Karpas-422 (cell line): Measurements from ENCODE around the gene MARCO. TPM values are rescaled to one million over a fixed set of nuclear protein-coding genes. Genes with fewer than 3 reads are reported as not detected.
A peak's percentile ranks its signal among the peaks of the same experiment; 100 is the strongest.

Experiments
- DNase-seq: peaks from one replicate; pipeline ENCODE4 v3.0.0-alpha.2; 2015
- H2AFZ ChIP-seq: fragments of 200-600 bp; sonication (generic); 2 replicates; pipeline ENCODE4 v1.6.1; 2014; ENCODE audit warnings: antibody characterized with exemption, low read length, mixed read lengths
- H3K27ac ChIP-seq: fragments of 200-600 bp; sonication (generic); 2 replicates; pipeline ENCODE4 v1.5.1; 2014; ENCODE audit warnings: mild to moderate bottlenecking, low read length, moderate library complexity
- H3K27me3 ChIP-seq: fragments of 200-600 bp; sonication (generic); 2 replicates; pipeline ENCODE4 v1.6.1; 2014; ENCODE audit warnings: low read length, mixed read lengths
- H3K36me3 ChIP-seq: fragments of 200-600 bp; sonication (generic); 2 replicates; pipeline ENCODE4 v1.6.1; 2014; ENCODE audit warnings: low read length, mixed read lengths; ENCODE audit not compliant: insufficient read depth
- H3K4me1 ChIP-seq: fragments of 200-600 bp; sonication (generic); 2 replicates; pipeline ENCODE4 v1.6.1; 2014; ENCODE audit warnings: mild to moderate bottlenecking, low read length, mixed read lengths
- H3K4me2 ChIP-seq: fragments of 200-600 bp; sonication (generic); 2 replicates; pipeline ENCODE4 v1.6.1; 2014; ENCODE audit warnings: low read length, low read depth, mild to moderate bottlenecking; ENCODE audit not compliant: poor library complexity, severe bottlenecking
- H3K4me3 ChIP-seq: fragments of 200-600 bp; sonication (generic); 2 replicates; pipeline ENCODE4 v1.5.1; 2014; ENCODE audit warnings: mild to moderate bottlenecking, antibody characterized with exemption, low read length, mixed read lengths
- H3K79me2 ChIP-seq: fragments of 200-600 bp; sonication (generic); 2 replicates; pipeline ENCODE4 v1.6.1; 2014; ENCODE audit warnings: mild to moderate bottlenecking, low read length, mixed read lengths
- H3K9ac ChIP-seq: fragments of 200-600 bp; sonication (generic); 2 replicates; pipeline ENCODE4 v1.6.0; 2014; ENCODE audit warnings: low read length
- H3K9me2 ChIP-seq: fragments of 200-600 bp; sonication (generic), shearing (Covaris generic); replicated peaks from 2 replicates; pipeline ENCODE4 v1.6.0; 2014; ENCODE audit warnings: mild to moderate bottlenecking, low read length, moderate library complexity; ENCODE audit not compliant: insufficient read depth
- H3K9me3 ChIP-seq: fragments of 300-700, 200-600 bp; sonication (generic); 2 replicates; pipeline ENCODE4 v1.6.1; 2014; ENCODE audit warnings: low read length, mixed read lengths
- H4K20me1 ChIP-seq: fragments of 200-600 bp; sonication (generic); 2 replicates; pipeline ENCODE4 v1.6.1; 2014; ENCODE audit warnings: mild to moderate bottlenecking, antibody characterized with exemption, low read length, low read depth; ENCODE audit not compliant: insufficient read depth
- total RNA-seq: library from RNA; depleted of rRNA; stranded (reverse); fragments of >200 nt; shearing (Covaris generic); gene quantifications from 2 replicates; pipeline ENCODE4 v1.2.3, GENCODE V29; 2014; ENCODE audit warnings: low replicate concordance

MARCO gene
- total RNA-seq, 1 experiment from 2014 or later: not detected

- no peaks in the 10 kb centered on the region for H4K20me1 ChIP-seq
- H3K4me2 ChIP-seq: no peak overlapping the region
- no peak overlapping the region for H3K9ac ChIP-seq
- no peaks in the 10 kb centered on the region for H3K4me1 ChIP-seq
- H3K9me2 ChIP-seq: no peaks in the 10 kb centered on the region
- no peaks in the 10 kb centered on the region for H3K79me2 ChIP-seq
- DNase-seq: no peak
- no peaks in the 10 kb centered on the region for H3K27me3 ChIP-seq
- H3K9me3 ChIP-seq: no peaks in the 10 kb centered on the region
- H3K36me3 ChIP-seq: no peaks in the 10 kb centered on the region
- no peak overlapping the region for H3K27ac ChIP-seq
- no peak overlapping the region for H3K4me3 ChIP-seq
- H2AFZ ChIP-seq: no peak overlapping the region
Observed at GRCh38 chr2:119022678-119023077, 80.7 kb downstream of the MARCO start.

GRCh38 chr2:119023534-119023933 is 81.5 kb downstream of the MARCO start:
- H3K27ac ChIP-seq: no peak overlapping the region
- H3K4me3 ChIP-seq: no peak overlapping the region
- no peak overlapping the region for H3K9ac ChIP-seq
- no peaks in the 10 kb centered on the region for H3K4me1 ChIP-seq
- H3K36me3 ChIP-seq: no peaks in the 10 kb centered on the region
- no peak overlapping the region for H3K4me2 ChIP-seq
- H3K9me3 ChIP-seq: no peaks in the 10 kb centered on the region
- no peaks in the 10 kb centered on the region for H3K79me2 ChIP-seq
- no peaks in the 10 kb centered on the region for H3K9me2 ChIP-seq
- no peak overlapping the region for H2AFZ ChIP-seq
- H4K20me1 ChIP-seq: no peaks in the 10 kb centered on the region
- no peak for DNase-seq
- H3K27me3 ChIP-seq: no peaks in the 10 kb centered on the region

- no peak overlapping the region for H2AFZ ChIP-seq
- no peak overlapping the region for H3K27ac ChIP-seq
- no peak overlapping the region for H3K9ac ChIP-seq
- no peak for DNase-seq
- H3K79me2 ChIP-seq: no peaks in the 10 kb centered on the region
- no peaks in the 10 kb centered on the region for H3K9me2 ChIP-seq
- H3K4me1 ChIP-seq: no peaks in the 10 kb centered on the region
- H3K4me3 ChIP-seq: no peak overlapping the region
- H3K4me2 ChIP-seq: no peak overlapping the region
- no peaks in the 10 kb centered on the region for H3K27me3 ChIP-seq
- H3K9me3 ChIP-seq: no peaks in the 10 kb centered on the region
- H3K36me3 ChIP-seq: no peaks in the 10 kb centered on the region
- H4K20me1 ChIP-seq: no peaks in the 10 kb centered on the region
Observed at GRCh38 chr2:119024152-119024551, 82.2 kb downstream of the MARCO start.

GRCh38 chr2:119024568-119024967 is 82.6 kb downstream of the MARCO start:
- H3K4me3 ChIP-seq: no peak overlapping the region
- H3K27ac ChIP-seq: no peak overlapping the region
- H3K79me2 ChIP-seq: no peaks in the 10 kb centered on the region
- H3K9me3 ChIP-seq: no peaks in the 10 kb centered on the region
- H3K4me1 ChIP-seq: no peaks in the 10 kb centered on the region
- H2AFZ ChIP-seq: no peak overlapping the region
- DNase-seq: no peak
- no peaks in the 10 kb centered on the region for H3K36me3 ChIP-seq
- H3K9me2 ChIP-seq: no peaks in the 10 kb centered on the region
- no peaks in the 10 kb centered on the region for H4K20me1 ChIP-seq
- H3K9ac ChIP-seq: no peak overlapping the region
- no peaks in the 10 kb centered on the region for H3K27me3 ChIP-seq
- H3K4me2 ChIP-seq: no peak overlapping the region

GRCh38 chr2:119025013-119025412 is 83.0 kb downstream of the MARCO start:
- H3K9ac ChIP-seq: no peak overlapping the region
- no peaks in the 10 kb centered on the region for H3K9me3 ChIP-seq
- H3K4me3 ChIP-seq: no peak overlapping the region
- no peaks in the 10 kb centered on the region for H3K27me3 ChIP-seq
- H2AFZ ChIP-seq: no peak overlapping the region
- H4K20me1 ChIP-seq: no peaks in the 10 kb centered on the region
- no peaks in the 10 kb centered on the region for H3K79me2 ChIP-seq
- no peaks in the 10 kb centered on the region for H3K9me2 ChIP-seq
- no peaks in the 10 kb centered on the region for H3K4me1 ChIP-seq
- H3K27ac ChIP-seq: no peak overlapping the region
- no peak overlapping the region for H3K4me2 ChIP-seq
- DNase-seq: no peak
- H3K36me3 ChIP-seq: no peaks in the 10 kb centered on the region

GRCh38 chr2:119025762-119026351 is 83.9 kb downstream of the MARCO start:
- H2AFZ ChIP-seq: no peak overlapping the region

GRCh38 chr2:119026890-119027289 is 84.9 kb downstream of the MARCO start:
- H3K4me3 ChIP-seq: no peak overlapping the region
- no peak for DNase-seq
- H3K9me3 ChIP-seq: no peaks in the 10 kb centered on the region
- no peak overlapping the region for H3K9ac ChIP-seq
- no peak overlapping the region for H2AFZ ChIP-seq
- H3K4me1 ChIP-seq: no peaks in the 10 kb centered on the region
- no peaks in the 10 kb centered on the region for H3K27me3 ChIP-seq
- H3K36me3 ChIP-seq: no peaks in the 10 kb centered on the region
- H3K4me2 ChIP-seq: no peak overlapping the region
- H3K9me2 ChIP-seq: no peaks in the 10 kb centered on the region
- no peak overlapping the region for H3K27ac ChIP-seq
- no peaks in the 10 kb centered on the region for H3K79me2 ChIP-seq
- H4K20me1 ChIP-seq: no peaks in the 10 kb centered on the region

More at GRCh38 chr2:119025762-119026351, 83.9 kb downstream of the MARCO start:
- no peak for DNase-seq
- H3K27ac ChIP-seq: no peak overlapping the region
- H3K27me3 ChIP-seq: no peaks in the 10 kb centered on the region
- no peaks in the 10 kb centered on the region for H3K79me2 ChIP-seq
- no peaks in the 10 kb centered on the region for H3K9me3 ChIP-seq
- H3K4me2 ChIP-seq: no peak overlapping the region
- no peaks in the 10 kb centered on the region for H3K4me1 ChIP-seq
- no peak overlapping the region for H3K9ac ChIP-seq
- no peaks in the 10 kb centered on the region for H4K20me1 ChIP-seq
- no peak overlapping the region for H3K4me3 ChIP-seq
- H3K9me2 ChIP-seq: no peaks in the 10 kb centered on the region
- H3K36me3 ChIP-seq: no peaks in the 10 kb centered on the region

- no peak overlapping the region for H3K4me3 ChIP-seq
- H3K4me2 ChIP-seq: no peak overlapping the region
- H3K9me3 ChIP-seq: no peaks in the 10 kb centered on the region
- H3K36me3 ChIP-seq: no peaks in the 10 kb centered on the region
- no peaks in the 10 kb centered on the region for H3K79me2 ChIP-seq
- H3K27me3 ChIP-seq: no peaks in the 10 kb centered on the region
- peak; percentile 64 for DNase-seq
- no peak overlapping the region for H3K9ac ChIP-seq
- H4K20me1 ChIP-seq: no peaks in the 10 kb centered on the region
- H2AFZ ChIP-seq: no peak overlapping the region
- no peaks in the 10 kb centered on the region for H3K4me1 ChIP-seq
- H3K27ac ChIP-seq: no peak overlapping the region
- H3K9me2 ChIP-seq: no peaks in the 10 kb centered on the region
Observed at GRCh38 chr2:119028327-119029174, 86.6 kb downstream of the MARCO start.
